Measurements from ENCODE around the gene SYF2.

SYF2 gene

GRCh38 chr1:25216123-25216522, 16.2 kb downstream of the SYF2 start:
- Histone ChIP-seq H3K27me3 (replicated peaks; ENCODE audit: control insufficient read depth, insufficient read depth, low read length) (no peaks in the 10 kb centered on the region), H3K36me3 (ENCODE audit: control insufficient read depth, insufficient read depth, low read length) (peaks cover 2% of the 10 kb centered on the region), H3K4me3 (replicated peaks; ENCODE audit: low read depth, low read length) (no peak overlapping the region)
- DNase-seq (ENCODE audit: extremely low read depth, insufficient read length), result no peak
- no peak for TF ChIP-seq CTCF (IDR thresholded peaks at IDR 0.05; ENCODE audit: insufficient read depth, low read length, poor library complexity, severe bottlenecking)

GRCh38 chr1:25212725-25213124, 19.6 kb downstream of the SYF2 start:
- H3K36me3 ChIP-seq (ENCODE audit: control insufficient read depth, insufficient read depth, low read length), result no peaks in the 10 kb centered on the region
- DNase-seq (ENCODE audit: extremely low read depth, insufficient read length), result no peak

GRCh38 chr1:25210728-25211127, 21.6 kb downstream of the SYF2 start:
- DNase-seq (ENCODE audit: extremely low read depth, insufficient read length), result no peak
- H3K36me3 ChIP-seq (ENCODE audit: control insufficient read depth, insufficient read depth, low read length), result no peaks in the 10 kb centered on the region
- no peak for TF ChIP-seq CTCF (IDR thresholded peaks at IDR 0.05; ENCODE audit: insufficient read depth, low read length, poor library complexity, severe bottlenecking)
- peaks cover 1% of the 10 kb centered on the region; the same call in 1 of the 2 replicates for H3K27me3 ChIP-seq (replicated peaks; ENCODE audit: control insufficient read depth, insufficient read depth, low read length)
- no peak overlapping the region for H3K4me3 ChIP-seq (replicated peaks; ENCODE audit: low read depth, low read length)

More at GRCh38 chr1:25212725-25213124, 19.6 kb downstream of the SYF2 start:
- TF ChIP-seq CTCF (IDR thresholded peaks at IDR 0.05; ENCODE audit: insufficient read depth, low read length, poor library complexity, severe bottlenecking), result no peak
- H3K4me3 ChIP-seq (replicated peaks; ENCODE audit: low read depth, low read length), result no peak overlapping the region
- H3K27me3 ChIP-seq (replicated peaks; ENCODE audit: control insufficient read depth, insufficient read depth, low read length), result peaks cover 1% of the 10 kb centered on the region; the same call in 1 of the 2 replicates

- no peaks in the 10 kb centered on the region for H3K36me3 ChIP-seq (ENCODE audit: control insufficient read depth, insufficient read depth, low read length)
- no peak overlapping the region for H3K4me3 ChIP-seq (replicated peaks; ENCODE audit: low read depth, low read length)
- peaks cover 1% of the 10 kb centered on the region; the same call in 1 of the 2 replicates for H3K27me3 ChIP-seq (replicated peaks; ENCODE audit: control insufficient read depth, insufficient read depth, low read length)
- DNase-seq (ENCODE audit: extremely low read depth, insufficient read length), result no peak
- no peak for TF ChIP-seq CTCF (IDR thresholded peaks at IDR 0.05; ENCODE audit: insufficient read depth, low read length, poor library complexity, severe bottlenecking)
Measured at GRCh38 chr1:25209516-25209915, 22.8 kb downstream of the SYF2 start.

- no peak for DNase-seq (ENCODE audit: extremely low read depth, insufficient read length)
- TF ChIP-seq CTCF (IDR thresholded peaks at IDR 0.05; ENCODE audit: insufficient read depth, low read length, poor library complexity, severe bottlenecking), result no peak
- Histone ChIP-seq H3K27me3 (replicated peaks; ENCODE audit: control insufficient read depth, insufficient read depth, low read length) (peaks cover 1% of the 10 kb centered on the region; the same call in 1 of the 2 replicates), H3K4me3 (replicated peaks; ENCODE audit: low read depth, low read length) (no peak overlapping the region), H3K36me3 (ENCODE audit: control insufficient read depth, insufficient read depth, low read length) (no peaks in the 10 kb centered on the region)
Measured at GRCh38 chr1:25208561-25209222, 23.6 kb downstream of the SYF2 start.

Measured in GM06990 (cell line).